ENCODE data around the gene OGFOD3.

- TF ChIP-seq CTCF (IDR thresholded peaks at IDR 0.05) (no peak), POLR2A (IDR thresholded peaks at IDR 0.05) (no peak)
Measured at GRCh38 chr17:82369211-82369610, 49.2 kb downstream of the OGFOD3 start.
